GM19397 (cell line): ENCODE data around the gene RTN4RL1.

Experiments
- ATAC-seq: cut with Tn5 transposase; IDR thresholded peaks from one replicate; pipeline ENCODE4 v1.9.1; 2021; ENCODE audit warnings: mild to moderate bottlenecking, moderate library complexity; ENCODE audit not compliant: unreplicated experiment

Gene RTN4RL1

GRCh38 chr17:1930337-1930645, 94.8 kb downstream of the RTN4RL1 start:
- no peak for ATAC-seq

DNA sequence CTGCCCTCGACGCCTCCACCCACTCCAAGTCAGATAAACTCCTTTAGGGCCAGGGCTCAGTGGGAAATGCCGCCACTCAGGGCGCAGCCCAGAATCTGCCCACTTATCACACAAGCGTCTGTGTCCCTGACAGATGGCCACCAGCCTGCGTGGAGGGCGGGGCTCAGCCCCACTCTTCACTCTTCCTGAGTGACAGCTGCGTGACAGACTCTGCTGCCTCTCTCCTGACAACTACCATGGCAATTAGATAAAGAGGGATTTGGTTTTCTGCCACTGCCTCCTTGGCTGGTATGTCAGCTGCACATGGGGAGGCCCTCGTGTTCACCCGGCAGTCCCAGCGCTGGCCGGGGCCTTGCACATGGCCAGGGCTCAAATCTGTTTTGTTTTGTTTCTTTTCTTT, 96.2 kb downstream of the RTN4RL1 start:
- ATAC-seq: no peak

DNA sequence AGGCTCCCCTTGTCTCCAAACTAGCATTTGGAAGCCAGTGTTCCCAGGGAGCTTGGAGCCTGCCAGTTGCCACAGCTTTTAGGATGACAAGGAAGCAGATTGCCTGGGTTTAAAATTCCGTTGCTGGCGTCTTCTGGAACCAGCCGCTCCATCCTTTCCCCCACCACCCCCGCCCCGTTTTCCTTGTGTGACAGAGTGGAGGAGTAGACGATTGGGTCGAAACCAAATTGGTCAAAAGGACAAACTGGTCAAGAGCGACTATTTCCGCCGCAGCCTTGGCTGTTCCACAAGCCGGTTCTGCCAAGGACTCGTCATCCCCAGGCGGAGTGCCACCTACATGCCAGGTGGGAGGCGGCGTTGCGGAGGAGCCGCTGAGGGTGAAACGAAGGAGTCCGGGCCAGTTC, 104.2 kb downstream of the RTN4RL1 start:
- ATAC-seq: no peak

GRCh38 chr17:1919201-1919600, 105.9 kb downstream of the RTN4RL1 start:
- no peak for ATAC-seq

- ATAC-seq: no peak
Observed at GRCh38 chr17:1918346-1919162, 106.6 kb downstream of the RTN4RL1 start.

- no peak for ATAC-seq
Observed at GRCh38 chr17:1916963-1917715, 108.0 kb downstream of the RTN4RL1 start.

DNA sequence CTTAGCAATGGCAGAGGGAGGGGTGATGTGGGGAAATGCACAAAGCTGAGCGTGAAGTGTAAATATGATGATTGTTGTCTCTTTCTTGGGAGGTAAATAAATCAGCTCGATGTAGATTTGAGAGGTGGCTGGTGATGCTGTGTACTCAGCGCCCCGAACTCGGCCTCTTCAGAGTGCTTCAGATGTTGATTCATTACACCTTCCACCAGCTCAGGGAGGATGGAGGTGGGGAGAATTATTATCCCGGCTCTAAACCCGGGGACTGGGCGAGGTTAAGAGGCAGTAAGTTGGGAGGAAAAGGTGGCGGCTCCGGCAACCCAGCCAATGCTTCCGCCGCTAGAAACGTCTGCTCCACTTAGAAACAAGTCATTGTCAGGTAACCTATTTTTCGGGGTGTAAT, 108.8 kb downstream of the RTN4RL1 start:
- no peak for ATAC-seq

DNA sequence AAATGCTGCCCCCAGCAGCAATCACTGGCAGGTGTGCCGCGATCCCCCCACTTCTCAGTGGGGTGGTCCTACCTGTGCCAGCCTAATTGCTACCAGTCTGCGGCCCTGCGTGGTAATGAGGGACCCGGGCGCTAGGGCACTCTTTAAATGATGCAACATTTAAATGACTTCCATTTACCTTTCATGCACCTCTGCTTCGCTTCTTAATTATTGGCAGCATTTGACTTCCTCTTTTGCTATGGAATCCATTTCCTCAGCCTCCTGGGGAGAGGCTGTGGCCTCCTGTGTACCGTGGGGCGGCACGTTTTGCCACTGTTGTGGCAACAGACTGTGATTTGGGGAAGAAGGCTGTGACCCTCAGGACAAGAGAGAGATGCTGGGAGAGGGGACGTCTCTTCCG, 109.2 kb downstream of the RTN4RL1 start:
- no peak for ATAC-seq

- ATAC-seq: no peak
Observed at GRCh38 chr17:1914661-1915083, 110.5 kb downstream of the RTN4RL1 start.

DNA sequence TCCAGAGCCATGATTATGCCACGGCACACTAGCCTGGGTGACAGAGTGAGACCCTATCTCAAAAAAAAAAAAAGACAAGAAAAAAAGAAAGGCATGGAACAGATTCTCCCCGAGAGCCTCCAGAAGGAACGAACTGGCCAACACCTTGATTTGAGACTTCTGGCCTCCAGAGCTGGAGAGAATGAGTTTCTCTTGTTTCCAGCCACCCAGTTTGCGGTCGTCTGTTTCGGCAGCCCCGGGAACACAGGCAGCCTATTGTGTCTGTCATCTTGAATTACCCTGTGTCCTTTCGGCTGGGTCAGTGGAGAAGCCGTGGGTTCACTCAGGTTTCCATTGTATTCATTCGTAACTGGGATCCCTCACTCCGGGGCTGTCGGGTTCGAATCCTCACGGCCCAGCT, 111.4 kb downstream of the RTN4RL1 start:
- no peak for ATAC-seq

- ATAC-seq: no peak
Observed at GRCh38 chr17:1912146-1912545, 113.0 kb downstream of the RTN4RL1 start.

- no peak for ATAC-seq
Observed at GRCh38 chr17:1909985-1910384, 115.1 kb downstream of the RTN4RL1 start.

GRCh38 chr17:1908699-1909309, 116.3 kb downstream of the RTN4RL1 start:
- no peak for ATAC-seq

GRCh38 chr17:1907909-1908698, 117.0 kb downstream of the RTN4RL1 start:
- no peak for ATAC-seq

GRCh38 chr17:1907216-1907631, 117.9 kb downstream of the RTN4RL1 start:
- no peak for ATAC-seq

DNA sequence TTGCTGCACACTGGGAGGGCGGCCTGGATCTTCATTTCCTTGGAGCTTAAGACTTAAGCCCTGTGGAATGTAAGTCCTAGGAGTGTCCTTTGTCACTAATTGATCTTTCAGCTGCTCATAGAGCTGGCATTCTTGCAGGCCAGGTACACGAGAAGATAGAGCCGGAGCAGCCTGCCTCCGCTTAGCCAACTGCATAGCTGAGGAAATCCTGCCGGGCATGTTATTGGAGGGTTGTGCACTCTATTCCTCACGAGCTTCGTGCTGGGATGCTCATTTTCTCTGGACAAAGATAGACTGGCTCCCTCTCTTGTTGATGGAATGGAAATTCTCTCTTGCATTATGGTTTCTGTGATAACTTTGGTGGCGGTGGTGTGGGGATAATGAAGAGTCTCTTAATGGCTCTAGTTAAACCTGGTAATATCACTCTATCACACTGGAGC, 118.5 kb downstream of the RTN4RL1 start:
- no peak for ATAC-seq

DNA sequence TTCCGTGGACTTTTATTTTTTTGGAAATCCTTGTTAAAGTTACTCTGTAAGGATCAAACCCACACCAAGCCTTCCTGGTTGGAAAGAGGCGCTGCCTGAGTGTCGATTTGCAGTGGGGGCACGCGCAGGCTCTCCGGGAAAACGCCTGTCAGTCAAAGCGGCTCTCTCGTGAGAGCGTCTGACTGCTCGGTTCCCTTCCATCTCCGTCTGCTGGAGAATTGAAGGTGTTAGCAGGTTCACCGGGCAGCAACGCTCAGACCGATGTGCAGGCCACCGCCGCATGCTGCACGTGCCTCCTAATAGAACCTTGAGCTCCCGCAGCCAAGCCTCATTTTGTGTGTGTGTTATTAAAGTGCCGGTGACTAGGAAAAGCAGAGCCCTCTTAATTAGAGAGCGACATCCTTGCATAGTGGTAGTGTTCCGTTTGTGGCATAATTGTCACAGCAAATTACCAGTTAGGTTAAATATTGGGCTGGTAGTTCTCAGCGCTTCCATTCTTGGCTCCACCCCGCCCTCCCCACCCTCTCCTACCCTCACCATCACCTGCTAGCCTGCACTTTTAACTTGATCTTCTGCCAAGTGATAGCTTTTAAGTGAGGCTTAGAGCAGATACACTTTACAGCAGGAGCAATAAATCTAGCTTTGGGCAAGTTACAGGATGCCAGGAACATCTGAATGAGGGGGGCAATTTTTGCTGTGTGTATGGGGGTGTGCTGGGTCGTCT, 119.8 kb downstream of the RTN4RL1 start:
- ATAC-seq: no peak

GRCh38 chr17:1904273-1905182, 120.6 kb downstream of the RTN4RL1 start:
- no peak for ATAC-seq

DNA sequence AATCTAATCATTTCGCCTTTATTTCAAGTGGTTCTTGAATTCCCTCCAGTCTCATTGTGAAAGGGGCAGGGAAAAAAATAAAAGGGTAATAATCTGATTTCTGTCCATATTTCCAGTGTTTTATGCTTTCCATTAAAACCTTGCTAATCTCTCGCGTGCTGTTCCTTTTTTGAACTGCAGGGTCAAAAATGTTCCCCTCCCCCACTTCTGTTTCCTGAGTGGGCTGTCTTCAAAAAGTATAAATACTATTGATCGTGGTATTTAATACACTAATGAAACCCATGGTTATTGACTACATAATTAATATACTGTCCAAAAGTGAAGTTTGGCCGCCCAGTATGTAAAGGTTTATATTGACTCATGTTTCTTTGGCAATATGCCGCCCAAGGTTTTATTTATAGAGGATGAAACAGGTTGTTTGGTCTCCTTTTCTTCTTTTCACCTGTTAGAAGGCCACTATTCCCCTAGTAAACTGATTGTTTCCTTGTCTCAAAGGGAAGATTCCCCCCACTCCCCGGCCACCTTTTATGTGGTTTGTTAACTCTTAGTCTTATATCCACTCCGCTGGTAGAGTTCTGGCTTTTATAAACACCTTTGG, 125.6 kb downstream of the RTN4RL1 start:
- no peak for ATAC-seq
